B cell (primary cell): ENCODE measurements around the gene PXMP2. TPM values are rescaled to one million over a fixed set of nuclear protein-coding genes. Genes with fewer than 3 reads are reported as not detected.

Experiments used
- ATAC-seq: fragments of 200-7000 bp; cut with Tn5 transposase; one replicate; pipeline ENCODE4 v1.10.0; 2021; ENCODE audit warnings: low read depth, mild to moderate bottlenecking, moderate number of reproducible peaks, moderate library complexity
- CTCF ChIA-PET: fragments of 350-600 bp; sonication (Branson Sonifier 250); formaldehyde crosslinking; loops from one replicate; lab custom pipeline; 2021; ENCODE audit warnings: antibody characterized with exemption, inconsistent platforms; lab: Charles Lee
- POLR2A ChIA-PET: fragments of 350-600 bp; sonication (Branson Sonifier 250); formaldehyde crosslinking; loops from one replicate; lab custom pipeline; 2021; ENCODE audit warnings: antibody characterized with exemption; lab: Charles Lee
- DNase-seq: peaks from one replicate; pipeline ENCODE4 v3.0.0; 2013
- H2AFZ ChIP-seq: 2 replicates; pipeline ENCODE4 v1.6.1; 2012; ENCODE audit warnings: mild to moderate bottlenecking, low read depth, low read length; ENCODE audit not compliant: insufficient read depth, poor library complexity, severe bottlenecking
- H3K27ac ChIP-seq, 2 donors: 1 replicate in 1 of 2; 2 replicates in 1 of 2; pipeline ENCODE4 v1.5.1; 2012 to 2013; ENCODE audit warnings: low read length in 2 of 2, mild to moderate bottlenecking in 2 of 2, moderate library complexity in 1 of 2
- H3K27me3 ChIP-seq, 4 experiments: fragments of 200-600 bp in 1 of 4; sonication (generic) in 1 of 4; replicated peaks in 1 of 4; 1 replicate in 2 of 4; 2 replicates in 2 of 4; pipeline versions ENCODE4 v1.6.1 to v1.7.0; 2013 to 2016; ENCODE audit warnings: low read length in 3 of 4, mild to moderate bottlenecking in 2 of 4, mixed read lengths in 1 of 4, moderate library complexity in 1 of 4; ENCODE audit not compliant: insufficient read depth in 4 of 4, control insufficient read depth in 3 of 4; ENCODE audit errors: control extremely low read depth in 1 of 4
- H3K36me3 ChIP-seq, 2 experiments: replicated peaks in 1 of 2; 1 replicate in 1 of 2; 2 replicates in 1 of 2; pipeline versions ENCODE4 v1.6.1 to v1.7.1; 2013; ENCODE audit warnings: low read length in 1 of 2; ENCODE audit not compliant: insufficient read depth in 2 of 2, control insufficient read depth in 1 of 2; ENCODE audit errors: control extremely low read depth in 1 of 2, extremely low read depth in 1 of 2
- H3K4me1 ChIP-seq, 2 donors: fragments of 200-600 bp in 1 of 2; sonication (generic) in 1 of 2; 1 replicate in 1 of 2; 2 replicates in 1 of 2; pipeline versions ENCODE4 v1.5.1 to v1.6.1; 2013 to 2017; ENCODE audit warnings: low read length in 2 of 2; ENCODE audit not compliant: control insufficient read depth in 2 of 2, insufficient read depth in 2 of 2
- H3K4me2 ChIP-seq: replicated peaks from 2 replicates; pipeline ENCODE3; 2012; ENCODE audit warnings: mild to moderate bottlenecking, low read depth, low read length; ENCODE audit not compliant: poor library complexity, severe bottlenecking
- H3K4me3 ChIP-seq, 5 experiments: fragments of 200-600 bp in 1 of 5; sonication (generic) in 1 of 5; 1 replicate in 3 of 5; 2 replicates in 2 of 5; pipeline versions ENCODE4 v1.5.1 to v1.7.0; 2011 to 2016; ENCODE audit warnings: low read length in 4 of 5, mild to moderate bottlenecking in 4 of 5, low read depth in 2 of 5, control low read depth in 1 of 5, moderate library complexity in 1 of 5; ENCODE audit not compliant: insufficient read depth in 1 of 5; ENCODE audit errors: control extremely low read depth in 1 of 5, extremely low read depth in 1 of 5
- H3K79me2 ChIP-seq: fragments of 200-600 bp; sonication (generic); one replicate; pipeline ENCODE4 v1.6.0; 2016; ENCODE audit warnings: low read length; ENCODE audit not compliant: control insufficient read depth, insufficient read depth
- H3K9ac ChIP-seq: fragments of 200-600 bp; sonication (generic); 2 replicates; pipeline ENCODE4 v1.6.1; 2017; ENCODE audit warnings: mild to moderate bottlenecking, low read length, moderate library complexity
- H3K9me3 ChIP-seq, 3 donors: one replicate each; pipeline versions ENCODE4 v1.6.1 to v1.7.1; 2013; ENCODE audit warnings: low read length in 2 of 3; ENCODE audit not compliant: control insufficient read depth in 2 of 3, insufficient read depth in 1 of 3; ENCODE audit errors: control extremely low read depth in 1 of 3
- H4K20me1 ChIP-seq: 2 replicates; pipeline ENCODE4 v1.6.0; 2012; ENCODE audit warnings: mild to moderate bottlenecking, low read length; ENCODE audit not compliant: insufficient read depth, control insufficient read depth, poor library complexity, severe bottlenecking
- H3K27ac Mint-ChIP-seq: one replicate; pipeline ENCODE4 v1.8.0; 2021; ENCODE audit warnings: mixed read lengths
- H3K27me3 Mint-ChIP-seq: one replicate; pipeline ENCODE4 v1.8.0; 2021; ENCODE audit warnings: mixed read lengths
- H3K4me1 Mint-ChIP-seq: one replicate; pipeline ENCODE4 v1.8.0; 2021; ENCODE audit warnings: mixed read lengths
- H3K4me3 Mint-ChIP-seq: one replicate; pipeline ENCODE4 v1.8.0; 2021; ENCODE audit warnings: mixed read lengths
- H3K9me3 Mint-ChIP-seq: one replicate; pipeline ENCODE4 v1.8.0; 2022; ENCODE audit warnings: mixed read lengths; ENCODE audit not compliant: insufficient read depth
- EZH2 ChIP-seq: IDR thresholded peaks from 2 replicates; pipeline ENCODE4 v1.6.1; 2012; ENCODE audit warnings: borderline replicate concordance, low read depth, mild to moderate bottlenecking, moderate library complexity, low read length; ENCODE audit not compliant: insufficient read depth, poor library complexity, severe bottlenecking
- WGBS: methylation state at CpG from one replicate; pipeline ENCODE4 v1.1.5; 2013; ENCODE audit warnings: missing lambda C conversion rate; ENCODE audit not compliant: insufficient coverage; 5-methylcytosine and 5-hydroxymethylcytosine counted together
- intact Hi-C: fragments of 100-400 bp; cut with micrococcal nuclease; formaldehyde crosslinking; loops from one replicate; pipeline ENCODE4 v1.10.0; 2022
- polyA plus RNA-seq: library from polyadenylated mRNA; depleted of rRNA; stranded (reverse); fragments of >200 nt; gene quantifications from 2 replicates; pipeline ENCODE4 v1.2.3, GENCODE V29; 2012
- total RNA-seq, 2 donors: library from RNA; stranded (reverse); fragments of 120-200 nt in 1 of 2; gene quantifications; 1 replicate in 1 of 2; 2 replicates in 1 of 2; pipeline versions ENCODE4 v1.2.3 to v1.2.4, GENCODE V29; 2013 to 2022
- TF ChIP-seq, protein P1 (sequence below): fragments of 200-600 bp; IDR thresholded peaks from one replicate; pipeline ENCODE4 v1.8.0; 2022; ENCODE audit warnings: antibody characterized with exemption, mild to moderate bottlenecking

PXMP2 gene
- total and polyA plus RNA-seq, 2 donors (not counting 1 experiment from before 2014, with no cell fraction given) = 4.3 to 10.2 TPM

DNA sequence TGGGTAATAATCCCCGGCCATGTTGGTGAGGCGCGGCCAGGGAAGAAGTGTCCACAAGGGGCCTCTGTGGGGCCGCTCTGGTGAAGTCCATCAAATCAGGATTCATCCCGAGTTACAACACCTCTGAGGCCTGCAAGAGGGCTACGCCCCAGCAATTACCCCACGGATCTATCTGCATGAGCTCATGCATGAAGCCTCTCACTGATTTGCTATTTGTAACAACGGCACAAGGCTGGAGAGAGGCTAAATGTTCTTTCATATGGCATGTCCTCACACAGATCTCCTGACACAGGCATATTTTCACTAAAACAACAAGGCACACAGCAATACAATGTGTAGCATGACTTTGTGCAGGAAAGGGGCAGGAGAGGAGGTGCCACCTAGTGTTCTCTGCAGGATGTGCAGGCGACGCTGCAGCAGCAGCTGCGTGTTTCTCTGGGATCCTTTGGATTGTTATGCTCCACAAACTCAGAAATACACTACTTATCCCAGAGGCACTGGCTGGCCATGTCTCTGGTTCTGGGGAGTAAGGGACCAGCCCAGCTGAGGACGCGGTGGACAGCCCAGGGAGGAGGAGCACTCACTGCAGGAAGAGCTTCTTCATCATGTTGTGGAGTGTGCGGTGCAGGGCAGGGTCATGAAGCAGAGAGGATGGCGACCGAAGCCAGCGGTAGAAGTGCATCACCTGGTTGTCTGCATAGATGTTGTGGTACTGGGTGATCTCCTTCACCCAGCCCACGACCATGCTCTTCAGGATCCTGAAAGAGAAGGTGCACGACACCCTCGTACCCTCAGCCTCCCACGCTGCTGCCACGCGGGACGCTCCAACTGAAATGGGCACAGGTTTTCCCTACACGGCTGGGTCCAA, 48.6 kb upstream of the PXMP2 start:
- Mint-ChIP-seq H3K4me1 (peaks cover 3% of the 10 kb centered on the region), H3K27ac (no peak overlapping the region), H3K4me3 (no peak overlapping the region), H3K27me3 (no peaks in the 10 kb centered on the region), H3K9me3 (no peaks in the 10 kb centered on the region)
- DNase-seq (no peak), ATAC-seq (no peak)
- Histone ChIP-seq H3K4me2 (no peak overlapping the region), H2AFZ (no peak overlapping the region), H3K4me3 (no peak overlapping the region), H3K27me3 (no peaks in the 10 kb centered on the region), H4K20me1 (no peaks in the 10 kb centered on the region), H3K9me3 (no peaks in the 10 kb centered on the region), H3K36me3 (peaks cover 2 to 44% of the 10 kb centered on the region in 2 experiments), H3K79me2 (no peaks in the 10 kb centered on the region), H3K4me1 (peaks cover 0 to 11% of the 10 kb centered on the region in 2 donors), H3K9ac (no peak overlapping the region), H3K27ac (no peak overlapping the region)
- ChIA-PET CTCF (interaction anchor here (1.2 to 1.4 kb wide), 4 partner anchors 8 to 484 kb away, joined by 3 to 12 read pairs (median 4); no protein-coding TSS in a partner anchor), POLR2A (no interaction called here)
- intact Hi-C loops = no loop called here
- TF ChIP-seq EZH2 = no peak
- TF ChIP-seq, protein P1, sequence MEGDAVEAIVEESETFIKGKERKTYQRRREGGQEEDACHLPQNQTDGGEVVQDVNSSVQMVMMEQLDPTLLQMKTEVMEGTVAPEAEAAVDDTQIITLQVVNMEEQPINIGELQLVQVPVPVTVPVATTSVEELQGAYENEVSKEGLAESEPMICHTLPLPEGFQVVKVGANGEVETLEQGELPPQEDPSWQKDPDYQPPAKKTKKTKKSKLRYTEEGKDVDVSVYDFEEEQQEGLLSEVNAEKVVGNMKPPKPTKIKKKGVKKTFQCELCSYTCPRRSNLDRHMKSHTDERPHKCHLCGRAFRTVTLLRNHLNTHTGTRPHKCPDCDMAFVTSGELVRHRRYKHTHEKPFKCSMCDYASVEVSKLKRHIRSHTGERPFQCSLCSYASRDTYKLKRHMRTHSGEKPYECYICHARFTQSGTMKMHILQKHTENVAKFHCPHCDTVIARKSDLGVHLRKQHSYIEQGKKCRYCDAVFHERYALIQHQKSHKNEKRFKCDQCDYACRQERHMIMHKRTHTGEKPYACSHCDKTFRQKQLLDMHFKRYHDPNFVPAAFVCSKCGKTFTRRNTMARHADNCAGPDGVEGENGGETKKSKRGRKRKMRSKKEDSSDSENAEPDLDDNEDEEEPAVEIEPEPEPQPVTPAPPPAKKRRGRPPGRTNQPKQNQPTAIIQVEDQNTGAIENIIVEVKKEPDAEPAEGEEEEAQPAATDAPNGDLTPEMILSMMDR = peak; percentile 60
- 96% methylated on average over 22 of the region's 25 CpGs for WGBS

DNA sequence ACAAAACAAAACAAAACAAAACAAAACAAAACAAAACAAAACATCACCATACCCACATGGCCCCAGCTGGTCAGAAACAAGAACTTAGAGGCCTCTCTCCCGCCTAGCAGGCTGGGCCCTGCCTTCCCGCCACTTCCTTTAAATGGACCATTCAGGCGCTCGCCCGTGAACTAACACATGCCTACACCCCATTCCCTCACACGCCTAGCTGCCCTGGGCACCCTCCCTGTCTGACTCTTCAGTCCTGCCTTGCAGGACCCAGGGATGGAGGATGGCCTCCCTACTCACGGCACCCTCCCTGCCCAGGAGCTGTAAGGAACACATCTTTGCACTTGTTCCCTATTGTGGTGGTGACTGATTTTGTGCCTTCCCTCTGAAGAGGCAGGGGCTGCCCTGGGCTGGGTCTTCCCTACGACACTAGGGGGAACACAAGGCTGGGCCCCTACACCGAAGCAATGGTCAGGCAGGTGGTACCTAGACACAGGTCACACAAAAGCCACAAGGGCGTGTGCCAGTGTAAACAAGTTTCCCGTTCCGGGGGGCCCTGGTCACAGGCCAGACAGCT, 47.3 kb upstream of the PXMP2 start:
- Mint-ChIP-seq H3K27me3 (no peaks in the 10 kb centered on the region), H3K4me3 (no peak overlapping the region), H3K27ac (no peak overlapping the region), H3K9me3 (no peaks in the 10 kb centered on the region), H3K4me1 (no peaks in the 10 kb centered on the region)
- Histone ChIP-seq H3K4me2 (no peak overlapping the region), H3K27ac (no peak overlapping the region), H3K4me3 (no peak overlapping the region), H3K27me3 (no peaks in the 10 kb centered on the region), H3K36me3 (peaks cover 2 to 41% of the 10 kb centered on the region in 2 experiments), H4K20me1 (no peaks in the 10 kb centered on the region), H3K4me1 (no peaks in the 10 kb centered on the region), H3K9me3 (no peaks in the 10 kb centered on the region), H3K79me2 (no peaks in the 10 kb centered on the region), H3K9ac (no peak overlapping the region), H2AFZ (no peak overlapping the region)
- WGBS = 96% methylated on average over 11 of the region's 12 CpGs
- CTCF ChIA-PET = interaction anchor here (0.6 kb wide), 1 partner anchor 535 kb away, joined by 3 read pairs; no protein-coding TSS in a partner anchor
- ATAC-seq (no peak), DNase-seq (no peak)
- no peak for TF ChIP-seq EZH2
- TF ChIP-seq, protein P1 = no peak
- intact Hi-C loops = no loop called here
- POLR2A ChIA-PET = no interaction called here
